Right atrium auricular region (tissue), 2 donors: ENCODE results near the gene EPS8L1. TPM values are rescaled to one million over a fixed set of nuclear protein-coding genes. Genes with fewer than 3 reads are reported as not detected.
"Not testable (repeated sequence)": the region's sequence is repeated elsewhere in the genome, so short reads cannot be mapped to it uniquely, and the experiment has no call there.

ENCODE experiments used
- DNase-seq: peaks from one replicate; pipeline ENCODE4 v3.0.0-alpha.2; 2019; ENCODE audit warnings: low spot score
- H3K27ac ChIP-seq, 2 donors: fragments of 200-600 bp; sonication (generic); 1 replicate in 1 of 2; 2 replicates in 1 of 2; pipeline ENCODE4 v1.5.1; 2016 to 2019
- H3K27me3 ChIP-seq, 2 donors: fragments of 200-600 bp; sonication (generic); one replicate each; pipeline versions ENCODE4 v1.5.1 to v1.6.0; 2017 to 2019
- H3K36me3 ChIP-seq: fragments of 200-600 bp; sonication (generic); one replicate; pipeline ENCODE4 v1.5.1; 2016
- H3K4me1 ChIP-seq, 2 donors: fragments of 200-600 bp; sonication (generic); one replicate each; pipeline versions ENCODE4 v1.5.1 to v1.6.0; 2017 to 2019
- H3K4me3 ChIP-seq, 2 donors: fragments of 200-600 bp; sonication (generic); 1 replicate in 1 of 2; 2 replicates in 1 of 2; pipeline ENCODE4 v1.5.1; 2017 to 2019; ENCODE audit warnings: mild to moderate bottlenecking in 1 of 2, moderate library complexity in 1 of 2
- H3K9me3 ChIP-seq, 2 donors: fragments of 200-600 bp; sonication (generic); one replicate each; pipeline ENCODE4 v1.5.1; 2019
- total RNA-seq, 2 donors: library from RNA; depleted of rRNA; stranded (reverse); fragments of >200 nt; gene quantifications; one replicate each; pipeline ENCODE4 v1.1.0, GENCODE V29; 2016
- TF ChIP-seq, protein P1 (sequence below), 2 donors: fragments of 200-600 bp; sonication (generic); IDR thresholded peaks; one replicate each; pipeline ENCODE4 v1.5.1; 2019; ENCODE audit warnings: antibody characterized with exemption in 2 of 2

The EPS8L1 gene
- total RNA-seq, 2 donors from 2014 or later: 6.7 to 13.8 TPM

GRCh38 chr19:55062735-55063491 lies 12.8 kb upstream of the EPS8L1 start, which contains the start of gene RDH13:
Gene RDH13 (minus strand): TSS chr19:55063148. CDS start chr19:55063032, 116 bp downstream.
- TF ChIP-seq, protein P1, sequence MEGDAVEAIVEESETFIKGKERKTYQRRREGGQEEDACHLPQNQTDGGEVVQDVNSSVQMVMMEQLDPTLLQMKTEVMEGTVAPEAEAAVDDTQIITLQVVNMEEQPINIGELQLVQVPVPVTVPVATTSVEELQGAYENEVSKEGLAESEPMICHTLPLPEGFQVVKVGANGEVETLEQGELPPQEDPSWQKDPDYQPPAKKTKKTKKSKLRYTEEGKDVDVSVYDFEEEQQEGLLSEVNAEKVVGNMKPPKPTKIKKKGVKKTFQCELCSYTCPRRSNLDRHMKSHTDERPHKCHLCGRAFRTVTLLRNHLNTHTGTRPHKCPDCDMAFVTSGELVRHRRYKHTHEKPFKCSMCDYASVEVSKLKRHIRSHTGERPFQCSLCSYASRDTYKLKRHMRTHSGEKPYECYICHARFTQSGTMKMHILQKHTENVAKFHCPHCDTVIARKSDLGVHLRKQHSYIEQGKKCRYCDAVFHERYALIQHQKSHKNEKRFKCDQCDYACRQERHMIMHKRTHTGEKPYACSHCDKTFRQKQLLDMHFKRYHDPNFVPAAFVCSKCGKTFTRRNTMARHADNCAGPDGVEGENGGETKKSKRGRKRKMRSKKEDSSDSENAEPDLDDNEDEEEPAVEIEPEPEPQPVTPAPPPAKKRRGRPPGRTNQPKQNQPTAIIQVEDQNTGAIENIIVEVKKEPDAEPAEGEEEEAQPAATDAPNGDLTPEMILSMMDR (IDR thresholded peaks at IDR 0.05): no peak
- Histone ChIP-seq H3K4me1 (peaks cover 0 to 11% of the 10 kb centered on the region in 2 donors), H3K27me3 (no peaks in the 10 kb centered on the region), H3K36me3 (peaks cover 13% of the 10 kb centered on the region), H3K9me3 (no peaks in the 10 kb centered on the region), H3K27ac (peak within 1 kb of the TSS; percentile 67 to 80), H3K4me3 (peak within 1 kb of the TSS; percentile 65 to 91)
- peak; percentile 96 for DNase-seq

DNA sequence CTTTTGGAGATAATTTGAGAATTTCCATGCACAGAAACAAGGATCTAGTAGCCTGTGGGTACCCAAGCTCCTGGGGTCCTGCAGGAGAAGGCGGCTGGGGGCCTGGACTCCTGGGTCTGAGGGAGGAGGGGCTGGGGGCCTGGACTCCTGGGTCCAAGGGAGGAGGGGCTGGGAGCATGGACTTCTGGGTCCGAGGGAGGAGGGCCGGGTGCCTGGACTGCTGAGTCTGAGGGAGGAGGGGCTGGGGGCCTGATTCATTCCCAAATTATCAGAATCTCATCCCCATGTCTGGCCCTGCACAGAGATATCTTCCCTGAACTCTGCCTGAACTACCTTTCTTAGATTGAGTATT lies 12.2 kb upstream of the EPS8L1 start:
- H3K9me3 ChIP-seq: no peaks in the 10 kb centered on the region
- H3K4me1 ChIP-seq: peaks cover 0 to 11% of the 10 kb centered on the region in 2 donors
- peaks cover 7% of the 10 kb centered on the region for H3K36me3 ChIP-seq
- TF ChIP-seq, protein P1 (IDR thresholded peaks at IDR 0.05): no peak
- no peaks in the 10 kb centered on the region for H3K27me3 ChIP-seq
- DNase-seq: no peak
- H3K27ac ChIP-seq: peak overlapping the region in 1 of 2 donors; percentile 67
- peak overlapping the region; percentile 65 to 91 for H3K4me3 ChIP-seq

- H3K36me3 ChIP-seq, H3K27me3 ChIP-seq, H3K4me3 ChIP-seq, H3K27ac ChIP-seq, H3K9me3 ChIP-seq, DNase-seq: not testable (repeated sequence)
- H3K4me1 ChIP-seq: peaks cover 0 to 19% of the 10 kb centered on the region in 2 donors
Observed at GRCh38 chr19:55065516-55065915, 10.2 kb upstream of the EPS8L1 start.

GRCh38 chr19:55066107-55066709 lies 9.5 kb upstream of the EPS8L1 start:
- Histone ChIP-seq H3K27me3 (peaks cover 9 to 10% of the 10 kb centered on the region in 2 donors), H3K4me1 (peaks cover 0 to 19% of the 10 kb centered on the region in 2 donors), H3K36me3 (no peaks in the 10 kb centered on the region), H3K27ac (no peak overlapping the region), H3K9me3 (peaks cover 0 to 4% of the 10 kb centered on the region in 2 donors), H3K4me3 (no peak overlapping the region)
- TF ChIP-seq, protein P1 (IDR thresholded peaks at IDR 0.05): no peak
- no peak for DNase-seq

- peaks cover 0 to 10% of the 10 kb centered on the region in 2 donors for H3K9me3 ChIP-seq
- DNase-seq: no peak
- H3K27me3 ChIP-seq: peaks cover 9 to 10% of the 10 kb centered on the region in 2 donors
- H3K4me1 ChIP-seq: peaks cover 0 to 8% of the 10 kb centered on the region in 2 donors
- H3K4me3 ChIP-seq: no peak overlapping the region
- H3K27ac ChIP-seq: no peak overlapping the region
- TF ChIP-seq, protein P1 (IDR thresholded peaks at IDR 0.05): no peak
- no peaks in the 10 kb centered on the region for H3K36me3 ChIP-seq
Observed at GRCh38 chr19:55067869-55068268, 7.8 kb upstream of the EPS8L1 start.
